ENCODE data around the gene MYOZ2.

DNA sequence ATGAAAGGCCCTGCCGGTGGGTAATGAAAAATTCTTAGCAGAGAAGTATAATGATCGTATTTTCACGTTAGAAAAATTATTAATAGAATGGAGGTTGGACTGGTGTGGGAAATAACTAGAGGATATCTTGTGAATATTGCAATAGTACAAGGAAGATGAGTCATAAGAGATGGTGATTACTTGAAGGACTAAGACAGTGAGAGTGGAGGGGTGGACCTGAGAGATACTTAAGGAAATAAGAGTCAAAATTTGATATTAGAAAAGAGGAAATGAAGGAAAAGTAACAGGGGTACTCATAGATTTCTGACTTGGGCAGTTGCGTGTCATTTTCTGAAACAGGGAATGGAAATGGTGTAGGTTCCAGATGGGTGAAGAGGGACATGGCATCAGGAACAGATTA is 75.1 kb downstream of the MYOZ2 start:
- TF ChIP-seq POLR2A (IDR thresholded peaks at IDR 0.05), result no peak
- TF ChIP-seq, protein P1, sequence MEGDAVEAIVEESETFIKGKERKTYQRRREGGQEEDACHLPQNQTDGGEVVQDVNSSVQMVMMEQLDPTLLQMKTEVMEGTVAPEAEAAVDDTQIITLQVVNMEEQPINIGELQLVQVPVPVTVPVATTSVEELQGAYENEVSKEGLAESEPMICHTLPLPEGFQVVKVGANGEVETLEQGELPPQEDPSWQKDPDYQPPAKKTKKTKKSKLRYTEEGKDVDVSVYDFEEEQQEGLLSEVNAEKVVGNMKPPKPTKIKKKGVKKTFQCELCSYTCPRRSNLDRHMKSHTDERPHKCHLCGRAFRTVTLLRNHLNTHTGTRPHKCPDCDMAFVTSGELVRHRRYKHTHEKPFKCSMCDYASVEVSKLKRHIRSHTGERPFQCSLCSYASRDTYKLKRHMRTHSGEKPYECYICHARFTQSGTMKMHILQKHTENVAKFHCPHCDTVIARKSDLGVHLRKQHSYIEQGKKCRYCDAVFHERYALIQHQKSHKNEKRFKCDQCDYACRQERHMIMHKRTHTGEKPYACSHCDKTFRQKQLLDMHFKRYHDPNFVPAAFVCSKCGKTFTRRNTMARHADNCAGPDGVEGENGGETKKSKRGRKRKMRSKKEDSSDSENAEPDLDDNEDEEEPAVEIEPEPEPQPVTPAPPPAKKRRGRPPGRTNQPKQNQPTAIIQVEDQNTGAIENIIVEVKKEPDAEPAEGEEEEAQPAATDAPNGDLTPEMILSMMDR (IDR thresholded peaks at IDR 0.05), result no peak

Data from lower leg skin (tissue), 3 donors.